ENCODE data around the gene PLCD3.

DNA sequence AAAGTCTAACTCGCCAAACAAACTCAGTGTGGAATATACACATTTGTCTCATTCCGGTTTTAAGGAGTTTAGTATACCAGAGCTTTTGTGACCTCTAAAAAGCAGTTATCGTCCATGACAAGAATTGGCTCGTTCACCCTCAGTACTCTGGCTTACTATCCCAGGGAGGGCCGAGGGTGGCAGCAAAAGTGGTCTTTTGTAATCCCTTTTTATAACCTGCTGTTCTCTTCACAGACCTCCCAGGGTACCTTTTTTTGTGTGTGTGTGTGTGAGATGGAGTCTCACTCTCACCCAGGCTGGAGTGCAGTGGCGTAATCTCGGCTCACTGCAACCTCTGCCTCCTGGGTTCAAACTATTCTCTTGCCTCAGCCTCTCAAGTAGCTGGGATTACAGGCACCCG lies 62.3 kb downstream of the PLCD3 start:
- TF ChIP-seq, protein P1, sequence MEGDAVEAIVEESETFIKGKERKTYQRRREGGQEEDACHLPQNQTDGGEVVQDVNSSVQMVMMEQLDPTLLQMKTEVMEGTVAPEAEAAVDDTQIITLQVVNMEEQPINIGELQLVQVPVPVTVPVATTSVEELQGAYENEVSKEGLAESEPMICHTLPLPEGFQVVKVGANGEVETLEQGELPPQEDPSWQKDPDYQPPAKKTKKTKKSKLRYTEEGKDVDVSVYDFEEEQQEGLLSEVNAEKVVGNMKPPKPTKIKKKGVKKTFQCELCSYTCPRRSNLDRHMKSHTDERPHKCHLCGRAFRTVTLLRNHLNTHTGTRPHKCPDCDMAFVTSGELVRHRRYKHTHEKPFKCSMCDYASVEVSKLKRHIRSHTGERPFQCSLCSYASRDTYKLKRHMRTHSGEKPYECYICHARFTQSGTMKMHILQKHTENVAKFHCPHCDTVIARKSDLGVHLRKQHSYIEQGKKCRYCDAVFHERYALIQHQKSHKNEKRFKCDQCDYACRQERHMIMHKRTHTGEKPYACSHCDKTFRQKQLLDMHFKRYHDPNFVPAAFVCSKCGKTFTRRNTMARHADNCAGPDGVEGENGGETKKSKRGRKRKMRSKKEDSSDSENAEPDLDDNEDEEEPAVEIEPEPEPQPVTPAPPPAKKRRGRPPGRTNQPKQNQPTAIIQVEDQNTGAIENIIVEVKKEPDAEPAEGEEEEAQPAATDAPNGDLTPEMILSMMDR (conservative IDR thresholded peaks at IDR 0.05; ENCODE audit: low read depth, low read length), result no peak
- no peak for TF ChIP-seq EZH2 (IDR thresholded peaks at IDR 0.05; ENCODE audit: low read length, unreplicated experiment)

All from PC-3 (cell line).